Activated CD8-positive, alpha-beta memory T cell treated with anti-CD3 and anti-CD28 coated beads for 36 hours (primary cell): ENCODE results near the gene EVX2. TPM values are rescaled to one million over a fixed set of nuclear protein-coding genes. Genes with fewer than 3 reads are reported as not detected.

Experiments used
- CTCF ChIA-PET: fragments of 350-600 bp; sonication (Branson Sonifier 250); formaldehyde crosslinking; loops from one replicate; lab custom pipeline; 2021; ENCODE audit warnings: antibody characterized with exemption; lab: Charles Lee
- POLR2A ChIA-PET: fragments of 350-600 bp; sonication (Branson Sonifier 250); formaldehyde crosslinking; loops from one replicate; lab custom pipeline; 2021; ENCODE audit warnings: antibody characterized with exemption; lab: Charles Lee
- total RNA-seq, 2 experiments: library from RNA; stranded (reverse); gene quantifications; one replicate each; pipeline ENCODE4 v1.2.3, GENCODE V29; 2021

EVX2 gene
- not detected for total RNA-seq

DNA sequence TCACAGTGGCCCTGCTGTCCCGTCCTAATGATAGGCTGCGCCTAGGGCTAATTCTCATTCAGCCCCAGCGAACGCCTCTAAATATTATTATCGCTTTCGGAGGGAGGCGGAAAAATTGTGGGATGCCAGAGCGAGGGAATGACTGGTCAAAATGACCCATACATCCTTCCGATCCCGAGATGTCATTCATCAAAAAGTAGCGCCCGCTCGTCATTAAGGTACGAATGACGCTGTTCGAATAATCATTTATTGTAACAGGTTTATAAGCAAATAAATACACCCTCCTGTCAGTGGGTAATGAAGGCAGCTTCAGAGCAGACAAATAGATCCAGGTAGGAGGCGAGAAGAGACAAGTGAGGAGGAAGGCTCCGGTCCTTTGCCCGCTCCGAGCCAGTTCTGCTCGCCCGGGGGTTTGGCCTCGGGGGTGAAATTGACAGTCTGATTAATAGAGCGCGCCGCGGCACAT, at the start of gene EVX2:
TSS of gene EVX2 (minus strand) at position 167 of the 466 bp plus-strand sequence. CDS start 186 bp downstream, outside the sequence.
- POLR2A ChIA-PET: no interaction called here
- CTCF ChIA-PET: interaction anchor here (0.5 kb wide), 1 partner anchor 577 kb away, joined by 3 read pairs; no protein-coding TSS in a partner anchor

- ChIA-PET CTCF (interaction anchor here (0.7 to 0.8 kb wide), 2 partner anchors 521 to 1015 kb away, joined by 3 to 4 read pairs; no protein-coding TSS in a partner anchor), POLR2A (no interaction called here)
These were observed 49.6 kb upstream of the EVX2 start for GRCh38 chr2:176133389-176133788.

GRCh38 chr2:176132205-176133171, 48.7 kb upstream of the EVX2 start:
- POLR2A ChIA-PET: no interaction called here
- CTCF ChIA-PET: interaction anchor here (0.7 to 1.2 kb wide), 4 partner anchors 8 to 1016 kb away, joined by 3 to 4 read pairs (median 3); no protein-coding TSS in a partner anchor

GRCh38 chr2:176131848-176132158, 48.0 kb upstream of the EVX2 start:
- ChIA-PET CTCF (interaction anchor here (0.7 to 1.2 kb wide), 4 partner anchors 8 to 520 kb away, joined by 3 read pairs; no protein-coding TSS in a partner anchor), POLR2A (no interaction called here)

- POLR2A ChIA-PET: no interaction called here
- CTCF ChIA-PET: interaction anchor here (0.7 to 1.2 kb wide), 4 partner anchors 9 to 521 kb away, joined by 3 to 5 read pairs (median 3); no protein-coding TSS in a partner anchor
These were observed 47.4 kb upstream of the EVX2 start for GRCh38 chr2:176130957-176131847.

DNA sequence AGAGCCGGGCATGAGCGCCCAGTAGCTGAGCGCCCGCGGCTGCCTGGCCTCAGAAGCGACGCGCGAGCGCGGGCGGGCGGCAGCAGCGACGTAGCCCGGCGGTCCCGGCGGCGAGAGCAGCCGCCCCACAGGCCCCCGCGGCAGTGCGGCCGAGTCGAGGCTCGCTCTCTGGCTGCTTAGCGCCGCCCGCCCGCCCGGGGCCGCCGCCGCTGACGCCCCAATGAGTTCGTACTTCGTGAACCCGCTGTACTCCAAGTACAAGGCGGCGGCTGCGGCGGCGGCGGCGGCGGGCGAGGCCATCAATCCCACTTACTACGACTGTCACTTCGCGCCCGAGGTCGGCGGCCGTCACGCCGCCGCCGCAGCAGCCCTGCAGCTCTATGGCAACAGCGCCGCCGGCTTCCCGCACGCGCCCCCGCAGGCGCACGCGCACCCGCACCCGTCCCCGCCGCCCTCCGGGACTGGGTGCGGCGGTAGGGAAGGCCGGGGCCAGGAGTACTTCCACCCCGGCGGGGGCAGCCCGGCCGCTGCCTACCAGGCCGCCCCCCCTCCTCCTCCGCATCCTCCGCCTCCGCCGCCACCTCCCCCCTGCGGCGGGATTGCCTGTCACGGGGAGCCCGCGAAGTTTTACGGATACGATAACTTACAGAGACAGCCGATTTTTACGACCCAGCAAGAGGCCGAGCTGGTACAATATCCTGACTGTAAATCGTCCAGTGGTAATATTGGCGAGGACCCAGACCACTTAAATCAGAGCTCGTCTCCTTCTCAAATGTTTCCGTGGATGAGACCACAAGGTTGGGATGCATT, 46.6 kb upstream of the EVX2 start:
- ChIA-PET POLR2A (no interaction called here), CTCF (interaction anchor here (1.2 kb wide), 1 partner anchor 10 kb away, joined by 5 read pairs; no protein-coding TSS in a partner anchor)

GRCh38 chr2:176129813-176130146, 46.0 kb upstream of the EVX2 start:
- CTCF ChIA-PET: interaction anchor here (1.8 kb wide), 1 partner anchor 11 kb away, joined by 6 read pairs; no protein-coding TSS in a partner anchor
- POLR2A ChIA-PET: no interaction called here

- ChIA-PET POLR2A (no interaction called here), CTCF (interaction anchor here (0.9 to 2.8 kb wide), 3 partner anchors 11 to 523 kb away, joined by 4 to 16 read pairs (median 6); no protein-coding TSS in a partner anchor)
These were observed 45.4 kb upstream of the EVX2 start, which contains the start of gene HOXD8 for GRCh38 chr2:176128982-176129796. Gene HOXD8, plus strand, starts transcription at chr2:176129705. Its CDS starts 662 bp downstream, at chr2:176130367.

GRCh38 chr2:176128172-176128981, 44.6 kb upstream of the EVX2 start:
- ChIA-PET CTCF (interaction anchor here (0.9 to 2.8 kb wide), 8 partner anchors 12 to 1019 kb away, joined by 3 to 16 read pairs (median 4); no protein-coding TSS in a partner anchor), POLR2A (no interaction called here)

DNA sequence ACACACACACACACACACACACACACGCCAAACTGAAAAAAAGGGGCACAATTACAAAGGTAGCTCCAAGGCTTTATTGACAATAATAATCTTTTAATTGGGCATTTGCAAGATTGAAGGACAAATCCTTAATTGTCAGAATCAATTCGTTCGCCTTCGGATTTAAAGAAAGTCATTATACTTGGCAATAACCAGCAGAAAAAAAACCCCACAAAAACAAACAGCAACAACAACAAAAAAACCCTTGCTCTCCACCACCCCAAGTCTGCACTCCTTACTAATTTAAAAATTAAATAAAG, 44.0 kb upstream of the EVX2 start:
- ChIA-PET CTCF (interaction anchor here (1.0 to 2.8 kb wide), 12 partner anchors 14 to 1033 kb away, joined by 3 to 19 read pairs (median 4); no protein-coding TSS in a partner anchor), POLR2A (interaction anchor here (1.2 kb wide), 1 partner anchor 327 kb away, joined by 3 read pairs; no protein-coding TSS in a partner anchor)

DNA sequence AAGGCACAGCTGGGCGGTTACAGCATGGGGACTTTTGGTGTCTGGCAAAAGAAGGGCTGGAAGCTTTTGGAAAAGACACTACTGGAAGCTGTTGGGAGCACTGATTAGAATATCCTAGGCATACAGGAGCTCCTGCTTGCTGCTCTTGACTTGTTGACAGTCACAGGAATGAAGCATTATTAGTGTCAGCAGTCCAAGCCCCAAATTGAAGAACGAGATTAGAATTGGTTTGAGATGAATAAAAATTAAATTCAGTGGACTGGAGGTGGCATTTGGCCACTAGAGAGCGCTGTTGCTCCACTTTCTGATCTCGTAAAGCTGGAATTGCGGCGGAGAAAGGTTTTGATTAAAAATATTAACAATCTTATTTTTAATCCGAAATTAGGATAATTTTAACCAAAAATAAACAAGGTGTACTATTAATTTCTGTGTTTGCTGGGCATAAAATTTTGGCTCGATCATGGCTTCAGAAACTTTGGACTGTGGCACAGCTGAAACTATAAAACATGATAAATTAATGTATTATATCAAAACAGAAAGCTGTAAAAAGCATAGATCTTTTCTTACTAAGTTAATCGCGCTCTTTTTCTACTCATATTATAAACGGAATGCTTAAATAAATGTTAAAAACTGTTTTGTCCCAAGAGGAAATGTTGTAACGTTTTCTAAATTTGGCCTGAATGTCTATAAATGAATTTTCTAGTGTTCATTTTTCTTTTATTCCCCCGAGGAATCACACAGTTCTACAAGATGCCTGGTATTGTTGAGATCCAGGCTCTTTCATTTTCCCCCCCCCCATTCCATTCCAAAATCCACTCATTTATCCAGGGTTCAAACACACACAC, 43.4 kb upstream of the EVX2 start:
- CTCF ChIA-PET: interaction anchor here (0.6 to 2.8 kb wide), 20 partner anchors 14 to 1034 kb away, joined by 3 to 19 read pairs (median 4); no protein-coding TSS in a partner anchor
- POLR2A ChIA-PET: interaction anchor here (1.2 kb wide), 1 partner anchor 328 kb away, joined by 3 read pairs; no protein-coding TSS in a partner anchor

- POLR2A ChIA-PET: no interaction called here
- CTCF ChIA-PET: interaction anchor here (2.4 kb wide), 1 partner anchor 525 kb away, joined by 19 read pairs; no protein-coding TSS in a partner anchor
These were observed 42.0 kb upstream of the EVX2 start for GRCh38 chr2:176125772-176126054.

GRCh38 chr2:176124947-176125771, 41.4 kb upstream of the EVX2 start:
- ChIA-PET POLR2A (no interaction called here), CTCF (interaction anchor here (2.4 kb wide), 1 partner anchor 526 kb away, joined by 19 read pairs; no protein-coding TSS in a partner anchor)

- CTCF ChIA-PET: no interaction called here
- POLR2A ChIA-PET: no interaction called here
These were observed 40.6 kb upstream of the EVX2 start for GRCh38 chr2:176124110-176124946.
